GM12891 (cell line): ENCODE data around the gene AMY2A. TPM values are rescaled to one million over a fixed set of nuclear protein-coding genes. Genes with fewer than 3 reads are reported as not detected.
"Not testable (repeated sequence)": the region's sequence is repeated elsewhere in the genome, so short reads cannot be mapped to it uniquely, and the experiment has no call there.

Source experiments
- DNase-seq: peaks from one replicate; pipeline ENCODE4 v3.0.0; 2011; ENCODE audit warnings: low spot score; ENCODE audit not compliant: insufficient read length
- FAIRE-seq: peaks from 2 replicates; lab custom pipeline; 2011; peaks lifted over from hg19 to GRCh38; lab: Jason Lieb, UNC
- PAX5 ChIP-seq: IDR thresholded peaks from 2 replicates; pipeline ENCODE4 v1.6.1; 2011; ENCODE audit warnings: low read length, moderate library complexity, mild to moderate bottlenecking; ENCODE audit not compliant: insufficient read depth, severe bottlenecking
- POLR2A ChIP-seq: IDR thresholded peaks from 2 replicates; pipeline ENCODE4 v1.6.1; 2011; ENCODE audit warnings: low read depth, low read length, control low read depth
- POLR2AphosphoS5 ChIP-seq: IDR thresholded peaks from 2 replicates; pipeline ENCODE4 v1.6.1; 2011; ENCODE audit warnings: low read depth, low read length, control low read depth
- POU2F2 ChIP-seq: IDR thresholded peaks from 2 replicates; pipeline ENCODE4 v1.6.1; 2011; ENCODE audit warnings: low read depth, mild to moderate bottlenecking, control low read depth, low read length, moderate library complexity
- SPI1 ChIP-seq: IDR thresholded peaks from 2 replicates; pipeline ENCODE4 v1.6.1; 2011; ENCODE audit warnings: low read depth, low read length, control low read depth
- TAF1 ChIP-seq: IDR thresholded peaks from 2 replicates; pipeline ENCODE4 v1.6.1; 2011; ENCODE audit warnings: low read depth, low read length, control low read depth
- polyA plus RNA-seq: library from polyadenylated mRNA; unstranded; fragments of >200 nt; gene quantifications from one replicate; pipeline ENCODE4 v1.2.1, GENCODE V29; 2012; ENCODE audit warnings: low read depth, missing spikeins, inconsistent platforms; ENCODE audit not compliant: missing spikeins

AMY2A gene
- polyA plus RNA-seq = not detected

- FAIRE-seq, DNase-seq: not testable (repeated sequence)
Measured at GRCh38 chr1:103616994-103617477, at the start of gene AMY2A. Gene AMY2A, plus strand, starts transcription at chr1:103617427. Its CDS starts 14 bp downstream, at chr1:103617441.

- DNase-seq (no peak), FAIRE-seq (no peak)
- TF ChIP-seq PAX5 (no peak), POU2F2 (no peak), TAF1 (no peak), POLR2A (no peak), SPI1 (no peak), POLR2AphosphoS5 (no peak)
Measured at GRCh38 chr1:103569493-103569892, 47.7 kb upstream of the AMY2A start.

GRCh38 chr1:103571289-103571688 lies 45.9 kb upstream of the AMY2A start, which contains the start of gene AMY2B:
Gene AMY2B, plus strand, starts transcription at chr1:103571589. Its CDS starts 14 bp downstream, at chr1:103571603.
- FAIRE-seq = not testable (repeated sequence)

GRCh38 chr1:103576065-103576464 lies 41.2 kb upstream of the AMY2A start:
- FAIRE-seq = no peak
- DNase-seq = no peak
- TF ChIP-seq POLR2A (no peak), PAX5 (no peak), POLR2AphosphoS5 (no peak)

More at GRCh38 chr1:103571289-103571688, 45.9 kb upstream of the AMY2A start, which contains the start of gene AMY2B:
- not testable (repeated sequence) for DNase-seq

- DNase-seq, FAIRE-seq: not testable (repeated sequence)
Measured at GRCh38 chr1:103576784-103577183, 40.4 kb upstream of the AMY2A start.

- FAIRE-seq = no peak
- TF ChIP-seq POLR2AphosphoS5 = no peak
- TF ChIP-seq POLR2A = no peak
- TF ChIP-seq SPI1 = no peak
- no peak for TF ChIP-seq POU2F2
- TF ChIP-seq PAX5 = no peak
- TF ChIP-seq TAF1 = no peak
- DNase-seq = no peak
Measured at GRCh38 chr1:103582464-103582863, 34.8 kb upstream of the AMY2A start.

- no peak for TF ChIP-seq POLR2A
- TF ChIP-seq PAX5 = no peak
- no peak for TF ChIP-seq POLR2AphosphoS5
- TF ChIP-seq POU2F2 = no peak
- TF ChIP-seq TAF1 = no peak
- no peak for TF ChIP-seq SPI1
- FAIRE-seq (no peak), DNase-seq (no peak)
Measured at GRCh38 chr1:103583887-103584286, 33.3 kb upstream of the AMY2A start.

GRCh38 chr1:103584537-103584936 lies 32.7 kb upstream of the AMY2A start:
- DNase-seq (no peak), FAIRE-seq (no peak)

GRCh38 chr1:103602740-103603139 lies 14.5 kb upstream of the AMY2A start:
- not testable (repeated sequence) for DNase-seq, FAIRE-seq

More at GRCh38 chr1:103584537-103584936, 32.7 kb upstream of the AMY2A start:
- TF ChIP-seq POLR2AphosphoS5 = no peak
- TF ChIP-seq PAX5 = no peak
- no peak for TF ChIP-seq POU2F2
- no peak for TF ChIP-seq TAF1
- no peak for TF ChIP-seq SPI1
- no peak for TF ChIP-seq POLR2A

- no peak for DNase-seq
- no peak for TF ChIP-seq PAX5
- FAIRE-seq = no peak
Measured at GRCh38 chr1:103616362-103616761, 865 bp upstream of the AMY2A start.

GRCh38 chr1:103627436-103627835 lies 10.2 kb downstream of the AMY2A start:
- FAIRE-seq = not testable (repeated sequence)

GRCh38 chr1:103641194-103641593 lies 24.0 kb downstream of the AMY2A start:
- FAIRE-seq, DNase-seq: not testable (repeated sequence)

More at GRCh38 chr1:103627436-103627835, 10.2 kb downstream of the AMY2A start:
- not testable (repeated sequence) for DNase-seq

- FAIRE-seq, DNase-seq: not testable (repeated sequence)
Measured at GRCh38 chr1:103643908-103644307, 26.7 kb downstream of the AMY2A start.

GRCh38 chr1:103650305-103650704 lies 33.1 kb downstream of the AMY2A start:
- DNase-seq, FAIRE-seq: not testable (repeated sequence)

- not testable (repeated sequence) for DNase-seq, FAIRE-seq
Measured at GRCh38 chr1:103650889-103651288, 33.7 kb downstream of the AMY2A start.

- not testable (repeated sequence) for DNase-seq, FAIRE-seq
Measured at GRCh38 chr1:103654133-103654532, 36.9 kb downstream of the AMY2A start.

GRCh38 chr1:103655460-103655859 lies 38.2 kb downstream of the AMY2A start, which contains the start of gene AMY1A:
Gene AMY1A, plus strand, starts transcription at chr1:103655760. Its CDS starts 571 bp downstream, at chr1:103656331.
- DNase-seq, FAIRE-seq: not testable (repeated sequence)
